NCI-H2196 treated with DMSO at 0.1 percent for 48 hours (cell line): ENCODE measurements around the gene STXBP6.

Experiments used
- DNase-seq: peaks from one replicate; lab custom pipeline; 2025; ENCODE audit not compliant: unreplicated experiment; lab: John Stamatoyannopoulos, UW

The STXBP6 gene

DNA sequence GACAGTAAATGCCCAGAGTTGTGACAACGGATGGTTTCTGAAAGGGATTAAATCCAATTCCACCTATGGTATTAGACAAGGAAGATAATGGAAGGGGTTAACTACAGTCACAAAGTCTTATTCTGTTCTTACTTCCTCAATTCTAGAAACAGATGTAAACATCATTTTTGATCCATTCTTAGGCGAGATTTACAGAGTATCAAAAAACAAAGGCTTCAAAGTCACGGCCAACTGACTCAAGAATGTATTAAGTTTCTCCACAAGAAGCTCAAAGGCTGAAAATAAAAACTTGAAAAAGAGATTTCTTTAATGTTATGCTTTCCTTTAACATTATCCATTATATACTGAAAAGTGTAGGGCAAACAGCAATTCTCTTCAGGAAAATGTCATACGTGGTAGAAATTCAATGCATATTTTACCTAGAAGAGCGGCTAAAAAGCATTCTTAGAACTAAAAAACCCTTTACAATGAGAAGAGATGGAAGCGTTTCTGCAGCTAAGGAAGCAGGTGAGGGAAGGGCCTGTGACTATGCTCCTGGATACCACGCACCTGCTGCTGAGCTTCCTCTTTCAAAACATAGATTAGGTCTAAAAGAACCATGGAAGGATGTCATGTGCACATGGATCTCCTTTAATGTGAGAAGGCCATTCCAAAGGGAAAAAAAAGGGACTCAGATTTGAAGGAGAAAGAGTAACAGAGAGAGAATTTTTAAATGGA is 185.8 kb downstream of the STXBP6 start:
- DNase-seq: no peak

DNA sequence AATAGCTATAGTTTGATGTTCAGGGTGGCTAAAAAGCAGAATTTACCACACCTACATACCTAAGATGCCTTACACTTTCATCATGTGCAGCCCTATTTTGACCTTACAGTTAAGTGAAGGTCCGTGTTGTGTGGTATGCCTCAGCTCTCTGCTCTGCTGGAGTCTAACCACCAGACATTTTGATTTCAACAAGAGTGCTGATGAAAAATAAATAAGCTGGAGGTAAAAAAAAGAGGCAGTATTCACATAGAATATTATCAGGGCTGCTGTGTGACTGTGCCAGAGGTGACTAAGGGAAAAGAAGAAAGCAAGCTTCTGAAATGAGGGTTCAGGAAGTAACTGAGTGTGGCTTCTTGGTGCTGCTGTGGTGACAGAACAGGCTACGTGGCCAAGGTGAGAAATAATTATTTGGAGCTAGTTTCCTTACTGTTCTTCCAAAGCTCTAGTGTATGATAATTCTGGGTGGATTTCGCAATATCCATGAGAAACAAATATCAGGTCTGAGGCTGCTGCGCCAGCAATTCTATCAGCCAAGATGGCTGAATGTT is 188.8 kb downstream of the STXBP6 start:
- no peak for DNase-seq

DNA sequence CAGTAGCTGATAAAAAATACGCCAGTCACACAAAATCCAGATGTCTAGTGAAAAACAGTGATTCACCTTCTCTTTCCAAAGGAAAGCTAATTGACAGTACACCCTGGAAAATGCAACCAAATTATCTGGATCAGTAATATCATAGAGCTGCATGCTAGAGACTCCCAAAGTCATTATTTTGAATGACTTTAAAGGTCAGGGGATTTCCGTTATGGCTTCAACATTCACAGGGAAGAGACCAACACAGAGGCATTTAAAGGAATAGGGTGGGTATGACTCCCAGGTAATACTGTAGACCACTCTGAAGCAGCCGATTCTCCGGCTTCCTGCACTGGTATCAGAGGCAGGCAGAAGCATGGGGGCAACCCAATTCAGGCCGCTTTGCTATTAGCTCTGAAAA is 190.4 kb downstream of the STXBP6 start:
- DNase-seq: no peak

DNA sequence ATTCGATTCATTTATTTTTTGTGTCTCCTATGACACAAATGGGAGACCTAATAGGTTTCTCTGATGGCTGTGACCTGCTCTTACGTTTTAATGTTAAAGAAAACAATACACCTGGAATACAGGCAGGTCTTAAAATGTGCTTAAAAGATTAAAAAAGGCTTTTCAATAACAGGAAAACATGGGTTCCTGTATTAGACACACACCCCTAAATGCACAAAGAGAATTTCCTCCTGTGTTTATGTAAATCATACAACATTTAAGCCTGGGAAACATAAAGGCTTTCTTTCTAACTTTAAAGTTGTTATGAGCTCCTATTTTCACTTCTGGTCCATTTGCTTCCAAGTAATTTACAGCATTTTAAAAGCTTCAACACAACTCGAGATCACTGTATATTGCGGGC is 191.3 kb downstream of the STXBP6 start:
- DNase-seq: no peak

DNA sequence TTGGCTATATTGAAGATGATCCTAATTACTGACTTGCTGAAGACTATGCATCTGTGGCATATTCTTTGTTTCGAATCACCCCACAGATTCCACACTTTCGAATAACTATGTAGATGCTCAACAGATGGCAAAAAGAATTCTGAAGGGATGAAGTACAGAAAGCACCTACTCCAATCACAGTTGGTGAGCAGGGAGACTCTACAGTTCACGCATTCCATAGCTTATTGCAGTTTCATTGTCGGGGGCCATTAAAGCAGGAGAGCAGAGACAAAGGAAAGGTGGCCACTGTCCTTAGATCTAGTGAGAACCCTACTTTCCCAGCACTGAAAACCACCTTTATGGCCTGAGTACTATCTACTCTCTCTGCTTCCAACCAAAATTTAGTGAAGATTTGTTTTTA is 191.9 kb downstream of the STXBP6 start:
- no peak for DNase-seq

DNA sequence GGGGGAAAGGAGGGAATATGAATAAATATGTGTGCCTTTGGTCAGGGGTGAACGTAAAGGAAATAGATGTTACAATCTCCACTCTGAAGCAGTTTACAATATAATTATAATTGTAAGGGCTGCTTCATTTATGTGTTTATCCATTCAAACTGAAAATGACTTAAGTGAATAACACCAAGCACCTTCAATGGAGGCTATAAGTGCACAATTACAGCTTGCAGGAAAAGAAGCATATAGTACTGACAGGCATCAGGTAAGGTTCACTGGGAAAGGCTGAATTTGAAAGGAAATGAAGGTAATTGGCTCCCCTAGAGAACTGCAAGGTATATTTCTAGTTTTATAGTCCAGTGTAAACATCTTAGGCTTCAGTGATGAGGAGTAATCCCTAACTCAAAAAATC is 192.7 kb downstream of the STXBP6 start:
- DNase-seq: no peak

DNA sequence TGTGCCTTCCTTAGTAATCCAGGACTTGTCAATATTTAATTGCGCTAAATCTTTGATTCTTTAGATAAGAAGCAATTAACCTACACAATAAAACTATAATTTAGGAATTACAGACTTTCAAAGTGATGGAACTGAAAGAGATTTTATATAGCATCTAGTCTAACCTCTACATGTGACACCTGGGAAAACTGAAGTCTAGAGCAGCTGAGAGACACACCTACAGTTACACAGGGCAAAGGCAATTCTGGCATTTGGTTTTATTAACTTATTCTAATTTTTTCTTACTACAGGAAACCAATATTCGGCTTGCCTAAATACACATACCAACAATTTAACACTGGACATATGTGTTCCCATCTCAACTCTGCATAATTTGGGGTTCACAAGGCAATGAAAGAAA is 196.5 kb downstream of the STXBP6 start:
- DNase-seq: no peak

DNA sequence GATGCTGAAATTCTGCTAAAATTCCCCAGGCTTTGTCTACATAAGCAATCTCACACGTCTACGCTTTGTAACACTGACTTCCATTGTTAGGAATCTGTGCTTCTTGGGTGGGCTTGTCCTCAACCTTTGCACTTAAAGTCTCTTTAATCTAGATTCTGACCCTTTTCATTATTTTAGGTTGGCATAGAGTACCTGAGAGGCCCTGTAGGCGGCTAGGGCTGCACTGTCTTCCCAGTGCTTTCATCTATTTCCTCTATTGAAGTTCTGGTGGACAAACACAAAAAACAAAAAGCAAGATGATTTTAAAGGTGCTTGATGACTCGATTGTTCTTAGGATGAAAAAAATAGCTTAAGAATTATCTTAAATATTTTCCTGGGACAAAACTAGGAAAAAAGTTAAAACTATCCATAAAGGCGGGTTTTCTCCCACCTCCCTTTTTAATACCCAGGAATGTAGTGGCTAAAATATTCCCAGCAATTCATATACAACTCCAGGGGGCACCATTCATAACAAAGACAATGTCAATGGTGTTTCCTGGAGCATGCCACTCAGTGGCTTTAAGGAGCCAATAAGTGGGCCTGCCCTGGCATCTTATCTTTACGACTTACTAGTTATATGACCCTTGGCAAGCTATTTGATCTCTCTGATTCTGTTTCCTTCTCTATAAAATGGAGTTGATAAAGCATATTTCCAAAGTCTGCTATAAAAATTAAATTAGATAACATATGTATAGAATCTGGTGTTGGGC is 197.5 kb downstream of the STXBP6 start:
- no peak for DNase-seq

DNA sequence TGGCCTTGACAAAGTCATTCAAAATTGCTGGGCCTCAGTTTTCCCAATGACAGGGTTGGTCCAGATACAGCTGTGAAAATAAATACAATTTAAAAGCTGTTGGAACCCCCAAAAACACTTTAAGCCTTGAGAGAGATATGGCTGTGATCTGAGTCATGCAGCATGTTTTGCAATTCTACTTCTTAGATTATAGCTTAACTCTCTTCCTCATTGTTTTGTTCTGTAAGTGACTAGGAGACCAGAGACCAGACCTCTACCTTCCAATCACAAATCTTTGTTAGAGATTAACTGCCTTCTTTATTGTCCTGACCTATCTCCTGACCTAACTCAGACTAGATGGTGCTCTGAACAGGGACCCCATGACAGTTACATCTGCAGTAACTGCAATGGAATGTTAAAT is 198.1 kb downstream of the STXBP6 start:
- no peak for DNase-seq

DNA sequence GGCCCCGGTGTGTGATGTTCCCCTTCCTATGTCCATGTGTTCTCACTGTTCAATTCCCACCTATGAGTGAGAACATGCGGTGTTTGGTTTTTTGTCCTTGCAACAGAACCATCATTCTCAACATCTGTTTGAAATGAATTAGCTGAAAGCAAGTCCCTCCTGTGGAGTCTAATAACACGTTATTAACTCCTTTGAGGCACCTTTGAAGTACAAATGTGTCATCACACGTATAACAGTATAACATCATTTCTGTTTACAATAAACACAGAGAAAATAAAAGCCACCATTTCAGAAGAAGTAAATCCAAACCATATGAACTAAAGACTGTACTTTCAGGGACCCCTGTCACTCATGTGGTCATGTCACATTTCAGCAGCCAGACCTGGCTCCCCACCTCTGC is 198.5 kb downstream of the STXBP6 start:
- DNase-seq: no peak

DNA sequence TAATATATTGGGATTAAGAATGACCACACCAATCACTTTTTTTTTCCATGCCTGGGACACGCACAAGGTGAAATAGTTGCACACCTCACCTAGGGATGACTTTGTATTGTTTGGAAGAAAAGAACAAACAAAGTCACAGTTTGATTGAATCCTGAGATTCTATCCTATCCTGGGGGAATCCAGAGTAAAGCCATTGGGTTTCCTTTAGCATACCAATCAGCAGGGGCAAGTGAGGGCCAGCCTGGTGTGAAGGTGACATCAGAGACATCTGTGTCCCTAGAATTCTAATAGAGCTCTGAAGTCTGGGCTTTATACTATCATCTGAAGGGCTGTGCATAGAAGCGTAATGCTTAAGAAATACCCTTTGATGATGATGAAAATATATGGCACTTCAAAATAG is 199.9 kb downstream of the STXBP6 start:
- DNase-seq: no peak

DNA sequence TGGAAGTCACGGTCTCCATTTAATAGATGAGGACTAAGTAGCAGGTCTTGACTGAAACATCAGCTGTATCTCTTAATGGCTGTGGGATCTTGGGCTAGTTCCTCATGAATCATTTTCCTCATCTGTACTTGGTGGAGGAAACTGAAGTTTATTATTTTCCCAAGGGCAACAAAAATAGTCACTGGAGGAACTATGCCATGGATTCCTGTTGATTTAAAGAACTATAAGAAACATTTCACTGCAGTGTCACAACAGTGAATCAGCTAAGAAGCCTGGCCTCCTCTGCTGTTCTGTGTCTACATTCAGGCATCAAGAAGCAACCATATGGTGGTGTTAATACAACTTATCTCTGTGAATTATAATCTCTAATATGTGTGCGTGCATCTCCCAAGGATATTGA is 200.5 kb downstream of the STXBP6 start:
- no peak for DNase-seq

DNA sequence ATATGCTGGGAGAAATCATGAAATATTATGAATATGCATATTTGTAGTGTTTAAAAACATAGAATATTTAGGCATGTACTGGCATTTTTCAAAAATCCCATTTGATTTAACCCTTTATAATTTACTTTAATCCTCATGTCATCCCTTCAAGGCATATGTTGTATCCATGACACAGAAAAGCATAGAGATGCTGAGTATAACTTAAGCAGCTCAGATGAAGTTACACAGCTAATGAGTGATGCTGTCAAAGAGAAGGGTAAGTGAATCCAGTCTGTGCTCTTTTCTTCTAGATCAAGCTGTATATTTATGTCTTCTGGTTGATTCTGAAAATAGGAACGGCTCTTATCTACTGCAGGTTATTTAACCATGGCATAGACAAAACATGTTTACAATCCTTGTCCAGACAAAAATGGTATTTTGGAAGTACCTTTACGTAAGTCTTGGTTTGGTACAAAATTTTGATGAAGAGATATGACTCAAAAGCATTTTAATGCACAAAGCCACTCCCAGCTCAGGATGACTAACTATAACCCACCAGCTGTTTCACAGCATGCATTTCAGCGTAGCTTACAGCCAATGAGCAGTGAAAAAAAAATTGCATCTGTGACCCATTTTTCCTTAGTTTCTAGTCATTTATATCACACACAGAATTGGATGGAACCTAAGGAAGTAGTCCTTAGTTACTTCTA is 201.7 kb downstream of the STXBP6 start:
- no peak for DNase-seq

DNA sequence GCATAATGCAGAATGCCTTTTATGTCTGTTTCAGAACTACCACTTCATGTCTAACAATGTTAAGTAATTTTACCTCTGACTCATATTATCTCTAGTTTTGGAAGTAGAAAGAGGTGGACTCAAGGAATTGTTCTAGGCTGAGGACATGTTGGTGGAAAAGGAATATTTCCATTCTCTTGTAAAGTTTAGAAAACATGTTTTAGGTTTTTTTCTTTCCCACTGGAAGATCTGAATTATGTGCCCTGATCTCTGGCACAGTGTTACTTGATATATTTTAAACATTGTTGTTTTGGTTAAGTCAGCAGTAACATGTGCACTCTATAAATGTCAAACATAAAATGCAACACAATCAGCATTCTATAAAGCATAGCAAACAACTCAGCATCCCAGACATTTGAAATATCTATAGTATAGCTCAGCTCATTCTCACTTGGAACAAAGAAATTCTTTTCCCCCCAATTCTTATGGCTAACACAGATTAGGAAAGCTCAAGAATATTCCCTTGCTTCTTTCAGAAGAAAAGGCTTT is 202.3 kb downstream of the STXBP6 start:
- DNase-seq: no peak

DNA sequence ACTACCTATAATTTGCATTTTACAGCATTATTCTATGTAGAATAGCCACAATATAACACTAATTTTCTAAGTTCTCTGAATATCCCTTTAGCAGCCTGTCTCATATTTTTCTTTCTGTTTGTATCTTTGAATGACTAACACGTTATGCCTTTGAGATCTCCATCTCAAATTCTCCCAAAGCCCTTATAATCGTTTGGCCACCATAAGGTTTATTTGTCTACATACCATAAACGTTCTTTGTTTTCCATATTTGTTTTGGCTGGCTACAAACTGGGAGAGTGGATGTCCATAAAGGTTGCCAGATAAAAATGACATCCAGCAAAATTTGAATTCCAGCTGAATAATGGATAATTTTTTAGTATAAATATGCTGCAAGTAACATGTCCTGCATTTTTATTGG is 203.7 kb downstream of the STXBP6 start:
- DNase-seq: no peak

DNA sequence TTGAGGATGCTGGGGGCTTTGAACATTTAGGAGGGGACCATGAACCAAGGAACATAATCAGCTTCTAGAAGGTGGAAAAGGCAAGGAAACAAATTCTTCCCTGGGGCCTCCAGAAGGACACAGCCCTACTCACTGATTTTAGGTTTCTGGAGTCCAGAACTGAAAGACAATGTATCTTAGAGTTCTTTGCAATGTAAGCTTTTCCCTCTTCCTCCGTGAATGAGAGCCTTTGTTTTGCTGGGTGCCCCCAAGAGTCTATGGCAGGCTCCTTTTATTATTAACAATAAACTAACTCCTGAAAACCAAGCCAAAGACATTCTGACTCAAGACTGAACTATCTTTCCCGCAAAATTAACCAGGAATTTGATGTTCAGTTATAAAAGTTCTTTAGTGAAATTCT is 204.1 kb downstream of the STXBP6 start:
- no peak for DNase-seq

DNA sequence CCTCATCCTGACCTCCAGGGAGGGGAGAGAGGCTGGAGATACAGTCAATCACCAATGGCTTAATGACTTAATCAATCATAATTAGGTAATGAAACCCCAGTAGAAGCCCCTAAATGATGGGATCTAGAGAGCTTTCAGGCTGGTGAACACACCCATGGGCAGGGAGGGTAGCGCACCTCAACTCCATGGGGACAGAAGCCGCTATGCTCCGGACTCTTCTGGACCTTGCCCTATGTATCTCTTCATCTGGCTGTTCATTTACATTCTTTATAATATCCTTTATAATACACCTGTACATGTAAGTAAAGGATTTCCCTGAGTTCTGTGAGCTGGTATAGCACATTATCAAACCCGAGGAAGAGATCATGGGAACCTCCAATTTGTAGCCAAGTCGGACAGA is 205.9 kb downstream of the STXBP6 start:
- no peak for DNase-seq

DNA sequence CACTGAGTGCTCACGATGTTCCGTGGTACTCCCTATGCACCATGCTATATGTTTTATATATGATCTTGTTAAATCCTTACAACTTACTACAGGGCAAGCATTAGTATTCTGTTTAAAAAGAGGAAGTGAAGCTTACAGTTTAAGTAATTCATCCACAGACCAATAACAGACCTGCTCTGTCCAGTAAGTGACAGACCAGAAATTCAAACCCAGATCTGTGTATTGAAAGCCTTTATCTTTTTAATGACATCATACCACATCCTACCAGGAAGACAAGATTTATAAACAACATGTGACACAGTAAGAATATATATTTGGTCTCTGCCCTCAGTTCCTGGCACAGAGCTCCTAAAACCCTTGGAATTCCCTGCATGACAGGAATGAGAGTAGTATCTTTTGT is 206.5 kb downstream of the STXBP6 start:
- DNase-seq: no peak

DNA sequence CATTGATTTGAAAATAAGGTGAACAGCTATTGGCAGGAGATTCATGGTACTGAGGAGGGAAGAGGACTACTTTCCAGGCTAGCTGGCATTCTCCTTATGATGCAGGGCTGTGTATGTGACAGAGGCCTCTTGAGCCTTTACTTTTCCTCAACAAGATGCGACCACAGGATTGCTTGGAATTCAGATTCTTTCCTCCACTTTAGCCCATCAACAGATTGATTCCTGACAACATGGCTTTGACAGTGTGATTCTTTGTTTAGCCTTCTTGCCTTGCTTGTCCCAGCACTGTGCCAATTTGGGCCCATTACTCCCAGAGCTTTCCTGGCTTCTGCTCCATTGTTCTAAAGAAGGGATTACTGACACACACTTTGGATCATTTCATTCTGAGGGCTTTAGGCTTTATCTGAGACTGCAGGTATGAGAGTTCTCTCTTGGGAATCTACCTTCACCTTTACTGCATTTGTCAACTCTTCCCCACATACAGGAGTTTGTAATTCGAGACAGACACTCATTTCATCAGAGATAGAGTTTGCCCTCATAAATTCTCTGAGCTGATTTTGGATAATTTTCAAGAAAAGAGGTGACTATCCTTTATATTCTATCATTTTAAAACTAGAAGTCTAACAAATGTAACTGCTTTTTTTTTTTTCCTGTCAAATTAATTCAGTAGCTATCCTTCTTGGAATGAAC is 209.6 kb downstream of the STXBP6 start:
- no peak for DNase-seq

DNA sequence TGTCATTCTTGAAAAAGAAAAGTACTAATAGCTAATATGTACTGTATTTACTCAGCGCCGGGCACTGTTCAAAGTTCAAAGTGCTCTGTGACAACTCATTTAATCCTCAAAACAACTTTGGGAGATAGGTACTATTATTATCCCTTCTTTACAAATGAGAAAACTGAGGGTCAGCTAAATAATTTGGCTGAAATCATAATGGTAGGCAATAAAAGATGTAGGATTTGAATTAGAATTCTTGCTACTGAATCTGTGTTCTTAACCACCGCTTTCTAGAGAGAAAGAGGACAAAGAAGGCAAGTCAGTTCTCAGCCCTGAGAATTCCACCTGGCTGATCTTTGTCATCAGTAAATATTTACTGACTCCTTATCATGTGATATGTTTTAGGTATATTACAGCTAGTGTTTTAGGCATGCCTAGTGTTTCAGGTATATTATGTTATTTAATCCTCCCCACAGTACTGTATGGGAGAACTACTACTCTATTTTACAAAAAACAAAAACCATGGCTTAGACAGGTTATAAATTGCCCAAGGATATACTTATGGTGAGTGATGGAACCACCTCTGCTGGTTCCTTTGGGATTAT is 210.2 kb downstream of the STXBP6 start:
- no peak for DNase-seq
